Limb (tissue), 2 donors: ENCODE data around the gene PARD3B.

Experiments used
- DNase-seq, 2 donors: peaks; one replicate each; pipeline ENCODE4 v3.0.0-alpha.2; 2016; ENCODE audit errors: extremely low spot score in 2 of 2

The PARD3B gene

DNA sequence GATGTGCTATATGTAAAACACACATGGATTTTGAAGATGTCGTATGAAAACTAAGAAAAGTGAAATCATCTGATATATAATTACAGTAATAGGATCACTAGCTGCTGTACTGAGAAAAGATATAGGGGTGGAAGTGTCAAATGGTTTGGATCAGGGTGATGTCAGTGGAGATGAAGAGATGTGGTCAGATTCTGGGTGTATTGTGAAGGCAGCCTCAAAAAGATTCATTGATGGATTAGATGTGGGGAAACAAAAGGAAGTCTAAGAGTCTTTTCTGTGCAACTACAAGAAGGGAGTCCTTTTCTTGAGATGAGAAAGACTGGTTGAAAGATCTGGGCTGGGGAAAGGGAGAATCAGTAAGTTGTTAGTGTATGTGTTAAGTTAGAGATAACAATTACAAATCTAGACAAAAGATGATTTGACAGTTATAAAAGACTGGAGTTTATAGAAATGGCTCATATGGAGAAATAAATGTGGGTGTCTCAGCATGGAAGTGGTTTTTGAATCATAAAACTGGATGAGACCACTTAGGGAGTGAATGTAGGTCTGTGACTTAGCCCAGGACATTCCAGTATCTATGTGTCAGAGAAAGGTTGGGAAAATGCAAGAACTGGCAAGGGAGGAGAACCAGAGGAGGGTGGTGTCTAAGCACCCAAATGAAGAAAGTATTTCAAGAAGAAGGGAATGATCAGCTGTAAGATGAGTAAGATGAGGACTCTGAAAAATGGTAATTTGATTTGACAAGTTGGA lies 347.4 kb downstream of the PARD3B start:
- no peak for DNase-seq

DNA sequence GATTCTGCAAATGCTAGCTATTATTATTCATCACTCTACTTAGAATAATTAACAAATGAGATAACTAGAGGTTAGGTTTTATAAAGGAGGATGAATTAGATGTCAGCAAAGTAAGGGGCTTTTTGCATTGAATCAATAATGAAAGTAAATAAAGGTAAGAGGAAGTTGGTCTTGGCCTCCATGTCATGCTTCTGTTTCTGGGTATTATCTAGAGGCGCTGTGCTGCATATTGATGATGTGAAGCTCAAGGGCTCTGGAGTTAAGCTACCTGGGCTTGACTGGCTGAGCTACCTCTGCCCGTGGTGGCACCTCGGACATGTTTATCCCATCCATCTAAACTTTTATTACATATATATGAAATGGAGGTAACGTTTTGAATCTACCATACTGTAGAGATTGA lies 350.9 kb downstream of the PARD3B start:
- no peak for DNase-seq

DNA sequence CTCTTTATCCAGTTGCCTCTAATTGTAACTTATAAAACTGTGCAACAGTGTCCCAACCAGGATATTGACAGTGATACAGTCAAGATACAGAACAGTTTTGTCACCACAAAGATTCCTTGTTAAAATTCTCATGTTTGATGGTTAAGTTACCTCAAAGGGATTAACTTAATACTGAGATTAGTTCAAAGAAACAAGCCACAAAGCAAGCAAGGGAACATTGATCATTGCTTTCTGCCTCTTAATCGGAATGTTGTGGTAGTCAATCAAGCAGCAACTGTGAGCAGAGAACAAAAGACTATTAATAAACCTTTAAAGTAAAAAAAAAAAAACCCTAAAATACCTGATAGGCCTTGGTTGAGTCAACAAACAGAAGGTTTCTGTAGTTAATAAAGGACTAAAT lies 352.3 kb downstream of the PARD3B start:
- DNase-seq = no peak

DNA sequence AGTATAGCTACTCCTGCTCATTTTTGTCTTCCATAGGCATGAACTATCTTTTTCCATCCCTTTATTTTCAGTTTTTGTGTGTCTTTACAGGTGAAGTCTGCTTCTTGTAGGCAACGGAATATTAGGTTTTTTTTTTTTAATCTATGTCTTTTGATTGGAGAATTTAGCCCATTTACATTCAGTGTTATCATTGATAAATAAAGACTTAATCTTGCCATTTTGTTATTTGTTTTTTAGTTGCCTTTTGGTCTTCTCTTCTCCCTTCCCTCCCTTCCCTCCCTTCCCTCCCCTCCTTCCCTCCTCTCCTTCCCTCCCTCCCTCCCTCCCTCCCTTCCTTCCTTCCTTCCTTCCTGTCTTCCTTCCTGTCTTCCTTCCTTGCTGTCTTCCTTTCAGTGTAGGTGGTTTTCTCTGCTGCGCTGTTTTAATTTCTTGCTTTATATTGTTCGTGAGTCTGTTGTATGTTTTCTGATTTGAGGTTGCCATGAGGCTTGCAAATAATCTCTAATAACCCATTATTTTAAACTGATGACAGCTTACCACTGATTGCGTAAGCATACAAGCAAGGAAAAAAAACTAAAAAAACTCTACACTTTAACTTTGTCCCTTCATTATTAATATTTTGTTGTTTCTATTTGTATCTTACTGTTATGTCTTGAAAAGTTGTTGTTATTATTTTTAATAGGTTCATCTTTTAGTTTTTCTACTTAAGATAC lies 353.8 kb downstream of the PARD3B start:
- no peak for DNase-seq

DNA sequence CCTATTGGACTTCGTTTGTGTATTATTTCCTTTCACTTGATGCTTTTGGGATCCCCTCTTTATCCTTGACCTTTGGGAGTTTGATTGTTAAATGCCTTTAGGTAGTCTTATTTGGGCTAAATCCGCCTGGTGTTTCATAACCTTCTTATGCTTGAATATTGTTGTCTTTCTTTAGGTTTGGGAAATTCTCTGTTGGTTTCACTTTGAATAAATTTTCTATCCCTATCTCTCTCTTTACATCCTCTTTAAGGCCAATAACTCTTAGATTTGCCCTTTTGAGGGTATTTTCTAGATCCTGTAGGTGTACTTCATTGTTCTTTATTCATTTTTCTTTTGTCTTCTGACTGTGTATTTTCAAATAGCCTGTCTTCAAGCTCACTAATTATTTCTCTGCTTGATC lies 354.7 kb downstream of the PARD3B start:
- DNase-seq = no peak

DNA sequence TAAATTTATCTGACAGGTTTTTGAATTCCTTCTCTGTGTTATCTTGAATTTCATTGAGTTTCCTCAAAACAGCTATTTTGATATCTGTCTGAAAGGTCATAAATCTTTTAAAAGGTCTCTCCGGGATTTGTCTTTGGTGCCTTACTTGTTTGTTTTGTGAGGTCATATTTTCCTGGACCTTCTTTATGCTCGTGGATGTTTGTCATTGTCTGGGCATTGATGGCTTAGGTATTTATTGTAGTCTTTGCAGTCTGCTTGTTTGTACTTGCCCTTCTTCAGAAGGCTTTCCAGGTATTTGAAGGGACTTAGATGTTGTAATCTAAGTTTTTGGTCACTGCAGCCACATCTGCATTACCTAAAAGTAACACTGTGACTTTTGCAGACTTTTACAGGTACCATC lies 355.2 kb downstream of the PARD3B start:
- no peak for DNase-seq

DNA sequence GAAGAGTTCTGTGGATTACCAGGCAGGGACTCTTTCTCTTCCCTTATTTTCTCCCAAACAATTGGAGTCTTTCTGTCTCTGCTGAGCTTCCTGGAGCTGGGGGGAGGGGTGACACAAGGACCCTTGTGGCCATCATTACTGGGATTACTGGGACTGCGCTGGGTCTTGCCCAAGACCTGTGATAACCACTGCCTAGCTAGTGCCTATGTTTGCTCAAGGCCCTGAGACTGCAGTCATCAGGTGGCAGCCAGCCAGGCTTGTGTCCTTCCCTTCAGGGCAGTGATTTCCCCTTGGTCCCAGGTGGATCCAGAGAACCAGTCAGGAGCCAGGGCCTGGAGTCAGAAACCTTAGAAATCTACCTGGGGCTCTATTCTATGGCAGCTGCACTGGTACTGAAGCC lies 355.6 kb downstream of the PARD3B start:
- no peak for DNase-seq

DNA sequence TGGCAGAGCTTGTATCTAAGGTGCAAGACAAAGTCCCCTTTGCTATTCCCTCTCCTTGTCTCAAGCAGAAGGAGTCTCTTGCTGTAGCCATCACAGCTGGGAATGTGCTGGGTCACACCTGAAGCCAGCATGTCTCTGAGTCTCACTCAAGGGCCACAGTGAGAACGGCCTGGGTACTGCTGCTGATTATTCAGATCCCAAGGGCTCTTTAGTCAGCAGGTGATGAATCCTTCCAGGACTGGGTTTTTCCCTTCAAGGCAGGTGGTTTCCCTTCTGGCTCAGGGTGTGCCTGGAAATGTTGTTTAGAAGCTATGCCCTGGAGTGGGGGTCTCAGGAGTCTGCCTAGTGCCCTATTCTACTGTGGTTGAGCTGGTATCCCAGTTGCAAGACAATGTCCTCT lies 356.3 kb downstream of the PARD3B start:
- DNase-seq = no peak

DNA sequence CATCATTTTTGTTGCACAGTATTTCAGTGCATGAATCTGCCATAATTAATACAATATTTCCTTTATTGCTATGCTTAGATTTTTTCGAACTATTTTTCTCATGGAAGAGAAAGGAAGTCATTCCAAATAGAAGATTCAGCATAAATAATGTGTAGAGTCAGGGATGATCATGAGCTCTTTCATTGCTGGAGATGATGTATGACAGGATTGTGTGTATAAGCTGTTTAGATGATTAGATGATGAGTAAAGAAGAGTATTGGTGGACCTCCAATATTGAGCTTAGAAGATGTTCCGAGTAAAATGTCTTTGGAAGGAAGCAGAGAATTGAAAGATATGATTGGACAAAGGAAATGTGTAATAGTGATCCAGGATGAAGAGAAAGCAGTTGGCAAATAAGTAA lies 364.5 kb downstream of the PARD3B start:
- no peak for DNase-seq

DNA sequence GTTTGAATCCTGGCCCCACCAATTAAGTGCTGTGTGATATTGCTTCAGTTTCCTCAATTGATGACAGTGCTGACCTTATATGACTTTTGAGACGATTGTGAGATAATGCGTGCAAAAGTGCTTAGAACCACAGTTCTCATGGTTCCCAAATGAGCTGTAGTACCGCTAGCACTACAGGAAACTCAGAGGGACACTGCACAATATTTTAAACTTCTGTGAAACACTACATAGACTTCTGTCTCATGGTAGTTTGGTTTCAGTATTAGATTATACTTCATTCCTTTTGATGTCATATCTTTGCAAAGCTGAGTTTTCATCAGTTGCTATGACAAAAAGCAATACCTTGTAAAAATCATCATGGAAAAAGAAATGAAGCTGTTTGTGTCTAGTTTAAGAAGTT lies 368.0 kb downstream of the PARD3B start:
- DNase-seq = no peak

DNA sequence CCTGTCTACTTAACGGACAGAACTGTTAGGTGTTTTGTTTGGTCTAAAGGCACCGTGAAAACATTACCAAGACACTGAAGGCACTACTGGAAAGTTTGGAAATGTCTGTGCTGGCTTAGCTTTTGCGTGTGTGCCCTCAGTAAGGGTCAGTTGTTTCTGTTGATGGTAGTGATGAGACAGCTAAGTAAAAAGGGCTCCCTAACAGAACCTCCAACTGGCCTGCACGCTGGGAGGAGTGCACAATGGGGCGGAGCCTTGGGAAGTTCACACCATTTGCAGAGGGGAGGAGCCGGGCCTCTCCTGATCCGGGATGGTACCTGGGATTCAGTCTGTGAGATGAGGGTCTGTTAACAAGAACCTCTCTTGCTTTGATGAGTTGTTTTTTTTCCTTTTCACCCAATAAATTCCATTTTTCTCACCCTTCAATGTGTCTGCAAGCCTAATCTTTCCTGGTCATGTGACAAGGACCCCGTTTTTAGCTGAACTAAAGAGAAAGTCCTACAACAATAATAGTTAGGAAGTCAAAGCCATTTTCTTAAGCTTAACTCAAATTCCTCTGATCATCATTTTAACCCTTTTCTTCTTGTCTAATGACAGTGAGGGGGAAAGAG lies 368.7 kb downstream of the PARD3B start:
- DNase-seq = no peak

DNA sequence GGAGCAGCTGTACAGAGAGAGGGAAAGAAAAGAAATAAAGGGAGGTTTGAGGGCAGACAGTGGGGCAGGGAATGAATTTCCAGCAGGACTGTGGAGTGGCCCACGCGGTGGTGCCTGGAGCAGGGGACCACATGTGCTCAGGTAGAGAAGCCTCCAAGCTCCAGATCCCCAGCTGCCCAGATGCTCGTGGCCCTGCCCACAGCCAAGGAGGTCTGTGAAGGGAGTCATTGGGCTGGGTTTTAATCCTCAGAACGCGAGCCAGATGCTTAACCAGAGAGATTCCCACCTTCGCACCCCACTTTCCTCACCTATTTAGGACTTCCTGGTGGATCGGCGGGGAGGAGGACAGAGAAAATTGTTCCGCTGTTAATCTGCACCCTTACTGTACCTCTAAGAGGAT lies 369.4 kb downstream of the PARD3B start:
- no peak for DNase-seq

DNA sequence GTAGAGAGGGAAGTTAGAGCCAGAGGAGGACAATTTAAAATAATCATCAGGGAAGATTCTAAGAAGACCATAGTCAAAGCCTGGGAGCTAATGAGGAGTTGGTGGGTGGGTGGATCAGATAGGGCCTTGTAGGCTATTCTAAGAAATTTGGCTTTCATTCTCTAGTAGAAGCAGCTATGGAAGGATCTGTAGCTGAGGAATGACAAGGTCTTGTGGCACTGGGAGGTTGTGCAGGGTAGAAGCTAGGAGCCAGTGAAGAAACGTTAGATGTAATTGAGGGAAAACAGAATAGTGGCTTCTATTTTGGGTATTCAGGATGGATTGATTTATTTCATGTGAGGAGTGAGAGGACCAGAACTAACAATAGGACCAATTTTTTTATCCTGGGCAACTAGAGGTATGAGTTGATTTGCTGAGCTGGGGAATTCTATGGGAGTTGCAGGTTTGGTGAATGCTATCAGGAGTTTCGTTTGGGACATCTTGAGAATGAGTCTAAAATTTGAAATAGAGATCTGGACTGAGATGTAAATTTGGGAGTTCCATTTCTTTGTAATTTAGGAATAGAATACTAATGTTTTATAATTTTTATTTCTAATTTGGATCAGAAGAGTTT lies 371.9 kb downstream of the PARD3B start:
- DNase-seq = no peak

DNA sequence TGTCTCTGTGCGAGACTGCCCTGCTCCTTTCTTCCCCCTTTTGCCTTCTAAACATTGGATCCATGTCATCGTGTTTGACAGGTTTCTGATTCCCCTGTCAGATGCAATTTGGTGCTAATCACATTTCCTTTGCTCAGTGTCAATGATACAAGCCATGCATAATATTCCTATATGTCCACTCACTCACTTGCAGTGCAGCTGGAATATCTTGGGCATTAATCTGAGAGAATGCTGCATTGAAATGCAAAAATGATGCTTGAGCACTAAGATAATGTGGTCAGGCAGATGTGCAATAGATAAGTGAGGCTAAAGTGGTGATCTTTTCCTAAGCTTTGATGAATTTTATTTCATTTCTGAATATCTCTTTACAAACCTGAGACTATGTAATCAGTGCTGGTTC lies 375.5 kb downstream of the PARD3B start:
- DNase-seq = no peak

DNA sequence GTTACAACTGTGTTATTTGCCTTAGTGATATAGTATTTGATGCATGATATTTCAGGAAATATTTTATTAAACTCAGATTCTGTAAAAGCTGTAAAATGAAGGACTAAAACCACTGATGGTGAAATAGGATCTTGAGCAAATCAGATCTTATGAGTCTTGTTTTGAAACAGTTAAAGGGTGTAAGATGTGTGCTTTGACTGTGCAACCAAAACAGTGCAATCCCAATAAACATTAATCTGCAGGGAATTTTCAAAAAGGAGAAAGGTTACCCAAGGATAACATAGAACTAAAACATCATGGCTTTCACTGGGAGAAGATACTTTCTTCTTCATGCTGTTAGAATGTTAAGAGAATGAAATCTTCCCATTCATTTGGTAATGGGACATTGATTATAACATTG lies 378.7 kb downstream of the PARD3B start:
- no peak for DNase-seq

DNA sequence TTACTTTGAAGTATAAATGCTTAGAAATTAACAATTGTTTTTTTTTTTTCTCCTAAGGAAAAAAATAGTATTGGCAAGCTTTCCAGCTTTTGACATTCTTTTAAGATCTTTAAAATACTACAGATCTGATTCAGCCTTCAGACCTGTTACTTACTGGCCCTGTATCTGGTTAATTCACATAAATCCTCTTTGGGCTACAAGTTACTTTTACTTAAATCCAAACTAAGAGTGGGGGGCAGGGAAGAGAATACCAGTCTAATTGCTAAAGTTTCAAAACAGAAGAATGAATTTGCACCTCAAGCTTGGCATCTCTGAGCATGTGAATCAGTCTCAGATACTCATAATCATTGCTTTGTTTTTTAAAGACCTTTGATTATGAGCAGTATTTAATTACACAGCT lies 386.3 kb downstream of the PARD3B start:
- no peak for DNase-seq

DNA sequence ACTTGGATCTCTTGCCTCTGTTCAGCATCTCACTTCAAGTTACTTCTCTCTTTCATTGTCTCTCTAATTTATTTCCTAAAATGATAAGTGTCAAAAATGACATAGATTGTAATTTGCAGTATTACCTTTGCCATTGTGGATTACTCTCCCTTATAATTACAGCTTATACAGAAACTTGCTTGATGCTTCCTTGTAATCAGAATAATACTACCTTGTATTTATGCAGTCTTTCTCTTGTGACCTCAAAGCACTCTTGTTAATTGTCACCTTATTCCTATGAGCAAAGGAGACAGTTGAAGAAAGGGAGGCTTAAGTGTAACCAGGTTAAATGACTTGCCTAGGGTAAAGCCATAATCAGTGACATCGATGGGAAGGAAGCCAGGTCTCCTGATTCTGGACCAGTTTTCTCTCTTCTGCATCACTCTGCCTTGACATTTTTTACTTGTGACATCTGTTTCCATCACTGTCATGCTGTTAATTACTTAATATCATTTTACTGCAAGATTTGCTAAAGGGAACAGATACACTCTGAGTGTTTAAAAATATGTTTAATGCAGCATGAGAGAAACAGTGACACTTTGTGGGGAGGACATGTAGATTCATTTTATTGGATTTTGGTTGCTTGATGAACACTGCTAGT lies 388.6 kb downstream of the PARD3B start:
- DNase-seq = no peak

DNA sequence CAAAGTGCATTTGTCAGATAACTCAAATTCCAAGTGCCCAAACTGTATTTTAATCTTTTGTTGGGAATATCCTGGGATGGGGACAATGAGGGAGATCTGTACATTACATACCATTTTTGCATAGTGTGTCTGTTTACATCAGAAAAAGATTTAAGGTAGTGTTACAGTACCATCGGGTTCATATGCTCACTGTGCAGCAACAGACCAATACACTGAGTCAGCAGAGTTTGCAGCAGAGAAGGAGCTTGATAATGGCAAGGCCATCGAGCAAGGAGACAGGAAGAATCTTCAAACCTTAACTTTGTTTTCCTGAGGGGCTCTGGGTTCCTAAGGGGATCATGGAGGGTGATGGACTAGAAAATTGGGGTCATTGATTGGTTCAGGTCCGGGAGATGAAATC lies 399.7 kb downstream of the PARD3B start:
- no peak for DNase-seq

DNA sequence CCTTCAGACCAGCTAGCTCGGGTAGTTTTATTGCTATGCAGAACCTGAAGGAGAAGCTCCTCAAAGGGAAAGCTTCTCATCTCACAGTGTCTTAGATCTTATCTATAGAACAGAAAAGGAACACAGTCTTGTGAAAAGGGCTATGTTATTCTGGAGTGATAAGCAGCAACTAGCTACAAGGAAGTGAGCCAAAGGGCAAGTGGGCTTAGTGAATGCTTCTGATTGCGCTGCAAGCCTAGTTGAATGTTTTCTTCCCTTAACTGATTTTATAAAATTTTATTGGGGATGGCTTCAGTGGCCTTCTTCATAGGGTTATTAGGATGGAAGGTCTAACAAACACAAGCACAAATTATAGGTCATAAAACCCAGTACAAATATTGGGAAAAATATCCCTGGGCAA lies 400.1 kb downstream of the PARD3B start:
- no peak for DNase-seq

DNA sequence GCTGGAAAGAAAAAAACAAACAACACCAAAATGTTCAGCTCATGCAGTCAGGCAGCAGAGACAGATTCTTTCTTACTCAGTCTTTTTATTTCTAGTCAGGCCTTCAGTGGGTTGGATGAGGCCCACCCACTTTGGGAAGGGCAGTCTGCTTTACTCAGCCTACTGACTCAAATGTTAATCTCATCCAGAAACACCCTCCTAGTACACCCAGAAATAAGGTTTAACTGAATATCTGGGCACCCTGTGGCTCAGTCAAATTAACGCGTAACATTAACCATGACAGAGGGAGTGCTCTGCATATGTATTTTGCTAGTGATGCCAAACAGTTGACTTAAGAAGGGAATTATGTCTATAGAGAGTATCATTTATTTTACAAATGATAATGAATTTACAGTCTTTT lies 401.6 kb downstream of the PARD3B start:
- DNase-seq = no peak

DNA sequence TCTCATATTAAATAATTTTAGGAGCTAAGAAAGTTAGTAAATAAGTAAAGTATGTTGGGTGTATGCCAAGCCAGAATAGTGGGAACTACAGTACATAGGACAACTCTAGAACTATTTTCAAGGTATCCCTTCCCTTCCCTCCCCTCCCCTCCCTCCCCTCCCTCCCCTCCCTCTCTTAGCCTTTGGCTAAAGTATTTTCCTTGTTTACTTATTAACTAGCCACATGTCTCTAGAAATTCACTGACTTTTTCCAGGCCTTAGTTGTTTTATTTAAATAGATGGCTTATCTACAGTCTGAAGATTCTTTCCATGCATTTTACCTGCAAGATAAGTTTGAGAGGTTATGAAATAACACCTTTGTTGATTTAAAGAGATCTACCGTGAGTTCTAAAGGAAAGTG lies 402.1 kb downstream of the PARD3B start:
- DNase-seq = no peak
